ENCODE measurements around the gene PLAAT5.
"Not testable (repeated sequence)": the region's sequence is repeated elsewhere in the genome, so short reads cannot be mapped to it uniquely, and the experiment has no call there.

PLAAT5 gene

GRCh38 chr11:63476618-63477017 lies 14.3 kb downstream of the PLAAT5 start:
- DNase-seq, result no peak

- no peak for DNase-seq
Measured at GRCh38 chr11:63472372-63472771, 18.6 kb downstream of the PLAAT5 start.

GRCh38 chr11:63470311-63470710 lies 20.7 kb downstream of the PLAAT5 start:
- DNase-seq, result no peak

GRCh38 chr11:63462137-63462536 lies 28.8 kb downstream of the PLAAT5 start:
- DNase-seq, result no peak

- no peak for DNase-seq
Measured at GRCh38 chr11:63459586-63459985, 31.4 kb downstream of the PLAAT5 start.

- no peak for DNase-seq
Measured at GRCh38 chr11:63448646-63449045, 42.3 kb downstream of the PLAAT5 start.

GRCh38 chr11:63445720-63446119 lies 45.2 kb downstream of the PLAAT5 start:
- peak; percentile 6 to 21 for DNase-seq

GRCh38 chr11:63445118-63445517 lies 45.8 kb downstream of the PLAAT5 start:
- no peak for DNase-seq

GRCh38 chr11:63444160-63444559 lies 46.8 kb downstream of the PLAAT5 start:
- no peak for DNase-seq

- peak in 1 of 2 experiments; percentile 11 for DNase-seq
Measured at GRCh38 chr11:63443714-63444113, 47.3 kb downstream of the PLAAT5 start.

GRCh38 chr11:63435831-63436230 lies 55.1 kb downstream of the PLAAT5 start:
- not testable (repeated sequence) for DNase-seq

- DNase-seq, result not testable (repeated sequence)
Measured at GRCh38 chr11:63435351-63435750, 55.6 kb downstream of the PLAAT5 start.

GRCh38 chr11:63430731-63431130 lies 60.2 kb downstream of the PLAAT5 start:
- not testable (repeated sequence) for DNase-seq

GRCh38 chr11:63427971-63428508 lies 62.9 kb downstream of the PLAAT5 start:
- DNase-seq, result no peak

GRCh38 chr11:63417174-63417852 lies 73.7 kb downstream of the PLAAT5 start:
- no peak for DNase-seq
